ENCODE results near the gene ATP8A2.

The ATP8A2 gene

GRCh38 chr13:26051231-26051656 lies 679.5 kb downstream of the ATP8A2 start:
- no peak overlapping the region for H3K27ac ChIP-seq
- TF ChIP-seq ZFX (IDR thresholded peaks at IDR 0.05; ENCODE audit: borderline replicate concordance) = no peak
- TF ChIP-seq CTCF (IDR thresholded peaks at IDR 0.05) = no peak

- TF ChIP-seq ZFX (IDR thresholded peaks at IDR 0.05; ENCODE audit: borderline replicate concordance) (no peak), CTCF (IDR thresholded peaks at IDR 0.05) (no peak)
- H3K27ac ChIP-seq = no peak within 1 kb of the TSS
Measured at GRCh38 chr13:26051657-26052311, 680.0 kb downstream of the ATP8A2 start, which contains the start of gene SHISA2. TSS of gene SHISA2 (minus strand) at chr13:26052016. CDS start at chr13:26050975, 1,041 bp downstream.

- TF ChIP-seq CTCF (IDR thresholded peaks at IDR 0.05) (no peak), ZFX (IDR thresholded peaks at IDR 0.05; ENCODE audit: borderline replicate concordance) (no peak)
- H3K27ac ChIP-seq = no peak overlapping the region
Measured at GRCh38 chr13:26052337-26052736, 680.6 kb downstream of the ATP8A2 start.

GRCh38 chr13:26053418-26053980 lies 681.7 kb downstream of the ATP8A2 start:
- no peak overlapping the region for H3K27ac ChIP-seq
- TF ChIP-seq ZFX (IDR thresholded peaks at IDR 0.05; ENCODE audit: borderline replicate concordance) (no peak), CTCF (IDR thresholded peaks at IDR 0.05) (no peak)

GRCh38 chr13:26054896-26055295 lies 683.1 kb downstream of the ATP8A2 start:
- TF ChIP-seq ZFX (IDR thresholded peaks at IDR 0.05; ENCODE audit: borderline replicate concordance) (no peak), CTCF (IDR thresholded peaks at IDR 0.05) (no peak)
- H3K27ac ChIP-seq = no peak overlapping the region

- TF ChIP-seq ZFX (IDR thresholded peaks at IDR 0.05; ENCODE audit: borderline replicate concordance) (no peak), CTCF (IDR thresholded peaks at IDR 0.05) (no peak)
- H3K27ac ChIP-seq = no peak overlapping the region
Measured at GRCh38 chr13:26058704-26059103, 686.9 kb downstream of the ATP8A2 start.

- no peak overlapping the region for H3K27ac ChIP-seq
Measured at GRCh38 chr13:26060357-26060756, 688.6 kb downstream of the ATP8A2 start.

More at GRCh38 chr13:26060357-26060756, 688.6 kb downstream of the ATP8A2 start:
- TF ChIP-seq CTCF (IDR thresholded peaks at IDR 0.05) (no peak), ZFX (IDR thresholded peaks at IDR 0.05; ENCODE audit: borderline replicate concordance) (no peak)

Measured in 22Rv1 (cell line).